GM21786 (cell line): ENCODE measurements around the gene GDF9.

Experiments
- ATAC-seq: cut with Tn5 transposase; IDR thresholded peaks from one replicate; pipeline ENCODE4 v1.9.1; 2021; ENCODE audit not compliant: unreplicated experiment

GDF9 gene

GRCh38 chr5:132839426-132840301, 26.6 kb downstream of the GDF9 start:
- ATAC-seq, result no peak

GRCh38 chr5:132838516-132839282, 27.6 kb downstream of the GDF9 start:
- no peak for ATAC-seq

GRCh38 chr5:132837868-132838267, 28.4 kb downstream of the GDF9 start:
- ATAC-seq, result no peak

GRCh38 chr5:132836852-132837251, 29.4 kb downstream of the GDF9 start:
- ATAC-seq, result no peak

- ATAC-seq, result no peak
Observed at GRCh38 chr5:132834057-132834456, 32.2 kb downstream of the GDF9 start.

- ATAC-seq, result no peak
Observed at GRCh38 chr5:132832612-132833011, 33.7 kb downstream of the GDF9 start.

GRCh38 chr5:132831095-132831860, 35.0 kb downstream of the GDF9 start:
- no peak for ATAC-seq

- peak; percentile 69 for ATAC-seq
Observed at GRCh38 chr5:132830436-132831094, 35.7 kb downstream of the GDF9 start, which contains the start of gene SHROOM1. Gene SHROOM1 (minus strand): TSS chr5:132830647. CDS start chr5:132826140, 4,507 bp downstream.

DNA sequence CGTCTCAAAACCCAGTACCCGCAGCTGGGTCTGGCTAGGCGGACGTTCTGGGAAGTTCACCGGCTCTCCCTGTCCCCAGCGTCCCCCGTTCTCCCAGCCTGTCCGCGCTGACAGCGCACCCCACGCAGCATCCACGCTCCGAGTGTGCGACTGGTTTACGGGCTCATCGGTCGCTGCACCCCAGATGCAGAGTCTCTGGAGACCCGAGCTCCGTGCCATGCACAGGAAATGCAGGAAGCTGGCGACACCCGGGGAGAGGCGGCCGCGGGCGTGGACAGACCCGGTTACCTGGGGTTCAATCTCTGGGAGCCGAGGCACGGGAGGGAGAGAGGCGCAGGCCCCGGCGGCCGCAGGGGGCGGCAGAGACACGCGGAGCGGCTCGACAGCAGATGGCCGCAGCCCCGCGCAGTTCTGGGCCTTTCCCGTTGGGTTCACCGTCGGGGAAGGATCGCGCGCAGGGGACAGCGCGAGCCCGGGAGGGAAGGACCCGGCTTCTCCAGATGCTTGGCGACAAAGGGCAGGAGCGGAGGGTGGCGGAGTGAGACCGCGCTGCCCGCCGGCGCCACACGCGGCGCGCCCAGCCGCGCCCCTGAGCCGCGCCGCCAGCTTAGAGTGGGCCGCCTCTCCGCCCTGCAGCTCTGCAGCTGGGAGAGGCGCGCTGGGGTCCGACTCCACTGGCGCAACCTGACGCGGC, 36.4 kb downstream of the GDF9 start:
- peak; percentile 80 for ATAC-seq

DNA sequence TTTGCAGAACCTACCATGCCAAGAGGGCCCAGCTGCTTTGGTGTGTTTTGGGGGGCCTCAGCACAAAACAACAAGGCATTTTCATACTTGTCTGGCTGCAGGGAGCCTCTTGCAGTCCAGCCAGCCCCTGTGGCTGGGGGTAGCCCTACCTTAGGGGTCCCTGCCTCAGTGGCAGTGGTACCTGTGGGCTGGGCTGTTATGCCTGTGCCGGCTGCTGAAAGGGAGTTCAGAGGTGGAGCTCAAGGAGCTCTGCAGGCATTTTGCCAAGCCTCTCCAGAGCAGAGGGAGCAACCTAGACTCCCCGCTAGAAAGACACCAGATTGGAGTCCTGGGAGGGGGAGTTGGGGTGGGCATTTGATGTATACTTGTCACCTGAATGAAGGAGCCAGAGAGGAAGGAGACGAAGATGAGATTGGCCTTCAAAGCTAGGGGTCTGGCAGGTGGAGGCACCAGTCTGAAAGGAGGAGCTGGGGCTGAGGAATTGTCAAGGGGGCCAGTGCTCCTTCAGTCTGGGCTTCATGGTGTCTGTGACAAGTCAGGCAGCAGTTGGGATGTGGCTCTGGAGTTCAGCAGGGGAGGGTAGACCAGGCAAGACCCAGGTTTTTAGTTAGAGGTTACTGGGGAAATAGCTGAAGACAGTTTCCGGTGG, 37.3 kb downstream of the GDF9 start:
- ATAC-seq, result no peak

DNA sequence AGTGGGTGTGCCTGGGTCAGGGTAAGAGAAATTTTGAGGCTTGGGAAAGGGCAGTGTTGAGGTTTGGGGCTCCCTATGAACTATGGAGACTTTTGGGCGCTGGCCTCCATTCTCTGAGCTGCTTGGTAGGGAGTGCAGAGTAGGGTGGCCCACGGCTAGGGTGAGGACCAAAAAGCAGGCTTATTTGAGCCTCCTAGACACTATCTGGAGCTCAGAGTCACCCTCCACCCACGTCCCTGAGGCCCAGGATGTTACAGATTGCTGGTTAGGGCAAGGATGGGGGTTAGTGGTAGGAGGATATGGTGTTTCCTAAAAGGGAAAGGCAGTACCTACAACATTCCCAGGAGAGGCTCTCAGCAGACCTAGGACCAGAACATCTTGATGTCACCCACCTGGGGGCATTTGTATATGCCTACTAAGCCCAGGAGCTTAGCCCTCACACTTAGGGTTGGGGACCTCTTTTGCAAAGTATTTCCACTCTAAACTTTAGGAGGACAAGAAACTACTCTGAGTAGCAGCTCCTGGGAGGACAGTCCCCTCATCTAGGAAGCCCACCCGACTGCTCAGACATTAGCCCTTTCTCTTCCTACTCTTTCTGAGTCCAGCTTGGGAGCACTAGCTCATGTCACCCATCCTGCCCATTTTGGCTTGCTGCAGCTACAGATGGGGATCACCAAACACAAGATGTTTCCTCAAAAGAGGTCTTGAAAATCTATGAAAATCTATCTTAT, 38.2 kb downstream of the GDF9 start:
- ATAC-seq, result no peak

DNA sequence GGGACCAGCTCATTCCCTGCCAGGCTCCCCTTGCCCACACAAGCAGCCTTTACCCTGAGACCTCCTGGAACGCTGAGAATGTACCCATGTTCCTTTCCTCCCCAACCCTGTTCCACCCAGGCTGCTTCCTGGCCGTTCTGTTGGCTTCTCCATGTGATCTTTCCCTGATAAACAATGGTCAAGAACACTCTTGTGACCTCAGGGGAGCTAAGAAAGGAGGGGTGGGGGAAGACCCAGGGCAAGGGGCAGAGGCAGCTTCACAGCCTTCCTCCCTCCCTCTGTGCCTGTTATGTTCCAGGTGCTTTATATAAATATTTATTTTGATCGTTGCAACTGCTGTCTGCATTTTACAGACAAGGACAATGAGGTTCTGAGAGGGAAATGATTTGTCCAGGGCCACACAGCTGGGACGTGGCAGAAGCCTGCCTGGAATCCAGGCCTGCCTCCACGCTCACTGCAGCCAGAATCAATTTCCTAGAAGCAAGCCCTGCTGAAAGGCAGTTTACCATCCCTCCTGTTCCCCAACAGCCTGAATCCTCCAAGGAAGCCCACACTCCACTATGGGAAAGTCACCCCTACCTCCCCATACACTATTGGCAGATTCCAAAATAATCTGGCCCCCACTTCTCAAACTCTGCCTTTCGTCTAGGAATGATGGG, 39.7 kb downstream of the GDF9 start:
- ATAC-seq, result no peak

DNA sequence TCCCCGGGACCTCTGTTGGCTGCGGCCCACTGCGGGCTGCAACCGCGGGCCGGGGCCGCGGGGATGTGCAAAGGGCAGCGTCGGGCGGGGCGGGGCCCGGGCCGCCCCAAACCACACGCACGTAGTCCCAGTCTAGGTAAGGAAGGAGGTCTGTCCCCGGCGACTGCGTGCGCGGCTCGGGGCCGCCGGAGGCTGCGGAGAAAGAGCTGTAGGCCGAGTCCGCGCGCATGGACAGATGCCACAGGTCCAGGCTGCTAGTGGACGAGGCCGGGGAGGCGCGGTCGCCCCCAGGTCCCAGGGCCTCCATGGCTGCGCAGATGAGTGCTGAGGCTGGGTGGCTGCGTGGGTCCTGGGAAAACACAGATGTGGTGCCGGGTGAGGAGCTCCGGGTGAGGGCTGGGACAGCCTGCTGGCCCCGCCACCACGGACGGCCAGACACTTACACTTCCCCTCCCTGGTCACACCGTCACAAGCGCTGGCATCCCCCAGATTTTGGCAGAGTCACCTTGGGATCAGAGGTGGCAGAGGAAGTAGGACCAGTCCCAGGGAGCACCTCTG, 40.4 kb downstream of the GDF9 start:
- ATAC-seq, result no peak

- no peak for ATAC-seq
Observed at GRCh38 chr5:132825033-132825833, 41.0 kb downstream of the GDF9 start.

DNA sequence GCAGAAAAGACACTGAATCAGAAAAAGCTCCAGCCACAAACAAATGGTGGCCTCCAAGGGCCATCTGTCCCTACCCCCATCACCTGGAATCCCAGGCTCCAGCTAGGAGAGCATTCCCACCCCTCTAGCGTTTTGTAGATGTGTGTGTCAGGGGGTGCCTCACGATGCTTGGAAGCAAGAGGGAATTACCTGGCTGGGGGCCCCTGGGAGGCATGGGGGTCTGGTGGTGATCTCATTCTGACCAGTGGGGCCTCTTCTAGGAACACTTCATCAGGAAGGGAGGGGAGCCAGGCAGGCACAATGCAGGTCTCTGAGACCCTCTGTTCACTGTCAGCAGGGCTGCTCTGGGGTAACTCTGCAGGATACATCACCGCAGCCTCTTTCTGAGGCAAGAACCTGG, 41.8 kb downstream of the GDF9 start:
- ATAC-seq, result no peak

GRCh38 chr5:132823481-132824050, 42.7 kb downstream of the GDF9 start:
- no peak for ATAC-seq
